Measurements from ENCODE around the gene PELI1. TPM values are rescaled to one million over a fixed set of nuclear protein-coding genes. Genes with fewer than 3 reads are reported as not detected.
A peak's percentile ranks its signal among the peaks of the same experiment; 100 is the strongest.

The PELI1 gene
- 10 to 100 TPM; 19.6 to 52.1 (median 28.9) TPM for polyA plus RNA-seq (ENCODE audit: low read depth in 6 of 6)

GRCh38 chr2:64144057-64145013 is at the start of gene PELI1:
TSS of gene PELI1 (minus strand) at chr2:64144420. CDS start at chr2:64108310, 36,110 bp downstream.
- Mint-ChIP-seq H3K4me3 (peak within 1 kb of the TSS; percentile 93 to 98 (median 96)), H3K9me3 (no peaks in the 10 kb centered on the region), H3K36me3 (peaks cover 0 to 4% of the 10 kb centered on the region in 2 donors), H3K27ac (peak within 1 kb of the TSS; percentile 95 to 99 (median 96)), H3K27me3 (no peaks in the 10 kb centered on the region), H3K4me1 (peaks cover 18 to 35% (median 34%) of the 10 kb centered on the region in 3 donors)
- DNase-seq (peak; percentile 88), ATAC-seq (ENCODE audit: low read depth in 2 of 2) (peak; percentile 86 to 87)

- DNase-seq (no peak), ATAC-seq (ENCODE audit: low read depth in 2 of 2) (no peak)
- Mint-ChIP-seq H3K36me3 (no peaks in the 10 kb centered on the region), H3K27ac (no peak overlapping the region), H3K9me3 (peaks cover 0 to 1% (median 0%) of the 10 kb centered on the region in 7 donors), H3K4me3 (no peak overlapping the region), H3K4me1 (peaks cover 28 to 35% (median 29%) of the 10 kb centered on the region in 3 donors), H3K27me3 (peaks cover 0 to 10% (median 0%) of the 10 kb centered on the region in 3 donors)
Observed at GRCh38 chr2:64193491-64193890, 49.3 kb upstream of the PELI1 start.

GRCh38 chr2:64192664-64193105 is 48.5 kb upstream of the PELI1 start:
- DNase-seq, result no peak
- no peak overlapping the region for H3K4me3 Mint-ChIP-seq
- H3K27me3 Mint-ChIP-seq, result peaks cover 0 to 9% (median 0%) of the 10 kb centered on the region in 3 donors
- no peak for ATAC-seq (ENCODE audit: low read depth in 2 of 2)
- peaks cover 28 to 34% (median 29%) of the 10 kb centered on the region in 3 donors for H3K4me1 Mint-ChIP-seq
- peaks cover 0 to 1% (median 0%) of the 10 kb centered on the region in 7 donors for H3K9me3 Mint-ChIP-seq
- H3K36me3 Mint-ChIP-seq, result no peaks in the 10 kb centered on the region
- peak overlapping the region in 2 of 6 donors; percentile 33 to 65 for H3K27ac Mint-ChIP-seq

GRCh38 chr2:64192125-64192479 is 47.9 kb upstream of the PELI1 start:
- Mint-ChIP-seq H3K36me3 (no peaks in the 10 kb centered on the region), H3K27me3 (peaks cover 0 to 3% (median under 1%) of the 10 kb centered on the region in 3 donors), H3K27ac (peak overlapping the region in 4 of 6 donors; percentile 39 to 77 (median 66)), H3K4me3 (peak overlapping the region in 2 of 8 donors; percentile 30 to 38), H3K4me1 (peaks cover 28 to 32% (median 30%) of the 10 kb centered on the region in 3 donors), H3K9me3 (peaks cover 0 to 1% (median 0%) of the 10 kb centered on the region in 7 donors)
- ATAC-seq (ENCODE audit: low read depth in 2 of 2) (peak; percentile 79 to 90), DNase-seq (no peak)

- Mint-ChIP-seq H3K9me3 (peaks cover 0 to 1% (median 0%) of the 10 kb centered on the region in 7 donors), H3K27ac (no peak overlapping the region), H3K4me1 (peaks cover 37 to 42% (median 40%) of the 10 kb centered on the region in 3 donors), H3K27me3 (peaks cover 9 to 16% (median 14%) of the 10 kb centered on the region in 3 donors), H3K36me3 (no peaks in the 10 kb centered on the region), H3K4me3 (no peak overlapping the region)
- DNase-seq (no peak), ATAC-seq (ENCODE audit: low read depth in 2 of 2) (no peak)
Observed at GRCh38 chr2:64189586-64189985, 45.4 kb upstream of the PELI1 start.

GRCh38 chr2:64189167-64189566 is 44.9 kb upstream of the PELI1 start:
- Mint-ChIP-seq H3K9me3 (peaks cover 0 to 1% (median 0%) of the 10 kb centered on the region in 7 donors), H3K4me1 (peaks cover 37 to 42% (median 40%) of the 10 kb centered on the region in 3 donors), H3K36me3 (no peaks in the 10 kb centered on the region), H3K4me3 (no peak overlapping the region), H3K27ac (no peak overlapping the region), H3K27me3 (peaks cover 13 to 19% (median 14%) of the 10 kb centered on the region in 3 donors)
- DNase-seq (no peak), ATAC-seq (ENCODE audit: low read depth in 2 of 2) (no peak)

GRCh38 chr2:64186699-64187605 is 42.7 kb upstream of the PELI1 start:
- Mint-ChIP-seq H3K27me3 (peaks cover 19 to 21% (median 20%) of the 10 kb centered on the region in 3 donors), H3K27ac (no peak overlapping the region), H3K9me3 (peaks cover 0 to 1% (median 0%) of the 10 kb centered on the region in 7 donors), H3K4me1 (peaks cover 28 to 33% (median 30%) of the 10 kb centered on the region in 3 donors), H3K4me3 (no peak overlapping the region), H3K36me3 (no peaks in the 10 kb centered on the region)
- DNase-seq, result peak; percentile 7
- ATAC-seq (ENCODE audit: low read depth in 2 of 2), result peak; percentile 71 to 75

GRCh38 chr2:64179582-64180321 is 35.5 kb upstream of the PELI1 start:
- ATAC-seq (ENCODE audit: low read depth in 2 of 2) (peak; percentile 43 to 77), DNase-seq (no peak)
- Mint-ChIP-seq H3K36me3 (peaks cover 0 to 4% of the 10 kb centered on the region in 2 donors), H3K27ac (peak overlapping the region in 1 of 6 donors; percentile 9), H3K4me3 (peak overlapping the region in 1 of 8 donors; percentile 52), H3K9me3 (no peaks in the 10 kb centered on the region), H3K4me1 (peaks cover 0 to 5% (median 0%) of the 10 kb centered on the region in 3 donors), H3K27me3 (peaks cover 5 to 15% (median 11%) of the 10 kb centered on the region in 3 donors)

GRCh38 chr2:64177315-64177714 is 33.1 kb upstream of the PELI1 start:
- H3K4me1 Mint-ChIP-seq, result peaks cover 0 to 5% (median 0%) of the 10 kb centered on the region in 3 donors
- peaks cover 0 to 4% of the 10 kb centered on the region in 2 donors for H3K36me3 Mint-ChIP-seq
- DNase-seq (no peak), ATAC-seq (ENCODE audit: low read depth in 2 of 2) (no peak)
- H3K27ac Mint-ChIP-seq, result no peak overlapping the region
- peaks cover 0 to 8% (median 4%) of the 10 kb centered on the region in 3 donors for H3K27me3 Mint-ChIP-seq
- no peaks in the 10 kb centered on the region for H3K9me3 Mint-ChIP-seq
- H3K4me3 Mint-ChIP-seq, result no peak overlapping the region

- no peak overlapping the region for H3K27ac Mint-ChIP-seq
- H3K4me3 Mint-ChIP-seq, result no peak overlapping the region
- peaks cover 0 to 8% (median 4%) of the 10 kb centered on the region in 3 donors for H3K27me3 Mint-ChIP-seq
- H3K4me1 Mint-ChIP-seq, result peaks cover 0 to 5% (median 0%) of the 10 kb centered on the region in 3 donors
- DNase-seq, result no peak
- no peaks in the 10 kb centered on the region for H3K9me3 Mint-ChIP-seq
- no peak for ATAC-seq (ENCODE audit: low read depth in 2 of 2)
- H3K36me3 Mint-ChIP-seq, result no peaks in the 10 kb centered on the region
Observed at GRCh38 chr2:64175419-64176197, 31.4 kb upstream of the PELI1 start.

GRCh38 chr2:64173156-64174135 is 29.2 kb upstream of the PELI1 start:
- no peaks in the 10 kb centered on the region for H3K9me3 Mint-ChIP-seq

More at GRCh38 chr2:64173156-64174135, 29.2 kb upstream of the PELI1 start:
- DNase-seq, result no peak
- H3K27ac Mint-ChIP-seq, result peak overlapping the region in 1 of 6 donors; percentile 85
- no peaks in the 10 kb centered on the region for H3K4me1 Mint-ChIP-seq
- peak in 1 of 2 donors; percentile 32 for ATAC-seq (ENCODE audit: low read depth in 2 of 2)
- no peaks in the 10 kb centered on the region for H3K36me3 Mint-ChIP-seq
- peaks cover 0 to 4% (median 4%) of the 10 kb centered on the region in 3 donors for H3K27me3 Mint-ChIP-seq
- H3K4me3 Mint-ChIP-seq, result no peak overlapping the region

All from naive B cell (primary cell).